ENCODE data around the gene RDH13.

- TF ChIP-seq EZH2 (IDR thresholded peaks at IDR 0.05; ENCODE audit: insufficient read depth, poor library complexity, severe bottlenecking) (no peak), EZH2phosphoT487 (IDR thresholded peaks at IDR 0.05; ENCODE audit: insufficient read depth, low read depth) (no peak)
Observed at GRCh38 chr19:55091126-55091910, 28.4 kb upstream of the RDH13 start.
